Lower lobe of right lung (tissue), 2 donors: ENCODE results near the gene CDHR1. TPM values are rescaled to one million over a fixed set of nuclear protein-coding genes. Genes with fewer than 3 reads are reported as not detected.

Experiments
- ATAC-seq, 2 donors: fragments of 200-7000 bp; cut with Tn5 transposase; one replicate each; pipeline ENCODE4 v1.9.1; 2020 to 2022; ENCODE audit warnings: mild to moderate bottlenecking in 2 of 2, moderate library complexity in 2 of 2
- DNase-seq: peaks from one replicate; pipeline ENCODE4 v3.0.0-alpha.2; 2020
- H3K27ac ChIP-seq: fragments of 200-600 bp; one replicate; pipeline ENCODE4 v1.8.0; 2022
- H3K27me3 ChIP-seq: fragments of 200-600 bp; one replicate; pipeline ENCODE4 v1.8.0; 2022; ENCODE audit warnings: low read depth
- H3K36me3 ChIP-seq: fragments of 200-600 bp; one replicate; pipeline ENCODE4 v1.8.0; 2022; ENCODE audit warnings: mild to moderate bottlenecking
- H3K4me1 ChIP-seq: fragments of 200-600 bp; one replicate; pipeline ENCODE4 v1.8.0; 2022
- H3K4me3 ChIP-seq: fragments of 200-600 bp; one replicate; pipeline ENCODE4 v1.8.0; 2022; ENCODE audit warnings: mild to moderate bottlenecking
- H3K9me3 ChIP-seq: fragments of 200-600 bp; one replicate; pipeline ENCODE4 v1.8.0; 2022
- CTCF ChIP-seq: fragments of 200-600 bp; IDR thresholded peaks from one replicate; pipeline ENCODE4 v1.8.0; 2022; ENCODE audit warnings: antibody characterized with exemption, mild to moderate bottlenecking
- intact Hi-C: fragments of 100-400 bp; cut with DNase I; formaldehyde crosslinking; loops from one replicate; pipeline ENCODE4 v1.11.0; 2022
- total RNA-seq: library from RNA; stranded (reverse); fragmentation: NEBNext Ultra II Directional; extraction: Animal tissue kit (Norgen Biotek cat#: 25700); gene quantifications from one replicate; pipeline ENCODE4 v1.2.1, GENCODE V29; 2021
- donor health status: DM: no; HTN: yes; CAD: no; lungs with severe emphysema.

CDHR1 gene
- total RNA-seq, 1 donor from 2014 or later = 0.24 TPM

- ATAC-seq (peak; percentile 47 to 56), DNase-seq (peak; percentile 67)
- TF ChIP-seq CTCF = peak; percentile 68
- Histone ChIP-seq H3K27me3 (no peaks in the 10 kb centered on the region), H3K4me3 (no peak overlapping the region), H3K9me3 (no peaks in the 10 kb centered on the region), H3K36me3 (no peaks in the 10 kb centered on the region), H3K4me1 (peaks cover 14% of the 10 kb centered on the region), H3K27ac (no peak overlapping the region)
- intact Hi-C loops = loop anchor here (5.0 to 10.0 kb wide), 2 partner anchors 107 to 270 kb away; no protein-coding TSS in a partner anchor
Observed at GRCh38 chr10:84267503-84268126, 73.3 kb downstream of the CDHR1 start.

- intact Hi-C loops = loop anchor here (5.0 to 10.0 kb wide), 2 partner anchors 106 to 268 kb away; no protein-coding TSS in a partner anchor
- no peak for DNase-seq
- Histone ChIP-seq H3K36me3 (no peaks in the 10 kb centered on the region), H3K27me3 (no peaks in the 10 kb centered on the region), H3K27ac (no peak overlapping the region), H3K9me3 (no peaks in the 10 kb centered on the region), H3K4me1 (peaks cover 14% of the 10 kb centered on the region), H3K4me3 (no peak overlapping the region)
- TF ChIP-seq CTCF = no peak
- ATAC-seq = no peak
Observed at GRCh38 chr10:84269162-84269561, 74.8 kb downstream of the CDHR1 start.

Other genes starting within 250 kb of the CDHR1 start
- 109 TPM for gene GHITM, start 55.0 kb upstream of the CDHR1 start, total RNA-seq
- not detected for gene GPR15LG, start 20.7 kb upstream of the CDHR1 start, total RNA-seq
- gene LRIT2, start 31.0 kb downstream of the CDHR1 start, total RNA-seq = not detected
- not detected for gene LRIT1, start 47.0 kb downstream of the CDHR1 start, total RNA-seq
- gene RGR, start 50.5 kb downstream of the CDHR1 start, total RNA-seq = not detected
- 66.1 TPM for gene CCSER2, start 134.1 kb downstream of the CDHR1 start, total RNA-seq